H1 (cell line): ENCODE results near the gene SLC13A2. TPM values are rescaled to one million over a fixed set of nuclear protein-coding genes. Genes with fewer than 3 reads are reported as not detected.

Experiments used
- CTCF ChIA-PET: fragments of 300-600 bp; sonication (Branson Sonifier 250); formaldehyde crosslinking; loops from one replicate; lab custom pipeline; 2021; ENCODE audit not compliant: partially characterized antibody; lab: Charles Lee
- POLR2A ChIA-PET: fragments of 300-600 bp; sonication (Branson Sonifier 250); formaldehyde crosslinking; loops from one replicate; lab custom pipeline; 2021; ENCODE audit warnings: inconsistent platforms; ENCODE audit not compliant: partially characterized antibody; lab: Charles Lee
- DNase-seq, 2 experiments: peaks; one replicate each; pipeline versions ENCODE4 v3.0.0 to v3.0.0-alpha.2; 2010 to 2022; ENCODE audit warnings: low spot score in 2 of 2, low read depth in 1 of 2, mixed read lengths in 1 of 2
- FAIRE-seq: peaks from 2 replicates; lab custom pipeline; 2011; peaks lifted over from hg19 to GRCh38; lab: Jason Lieb, UNC
- H2AFZ ChIP-seq: 2 replicates; pipeline ENCODE4 v1.8.1; 2012; ENCODE audit warnings: low read length, inconsistent platforms
- H2AK5ac ChIP-seq: 2 replicates; pipeline ENCODE4 v1.6.1; 2013; ENCODE audit warnings: low read depth, low read length
- H2BK120ac ChIP-seq: replicated peaks from 2 replicates; pipeline ENCODE3; 2013; ENCODE audit warnings: low read depth, low read length, inconsistent platforms
- H2BK12ac ChIP-seq: 2 replicates; pipeline ENCODE4 v1.6.1; 2013; ENCODE audit warnings: low read depth, low read length
- H2BK15ac ChIP-seq: 2 replicates; pipeline ENCODE4 v1.6.1; 2013; ENCODE audit warnings: low read length
- H2BK20ac ChIP-seq: 2 replicates; pipeline ENCODE4 v1.6.1; 2013; ENCODE audit warnings: low read length
- H2BK5ac ChIP-seq: 2 replicates; pipeline ENCODE4 v1.6.1; 2013; ENCODE audit warnings: low read depth, low read length
- H3K14ac ChIP-seq: 2 replicates; pipeline ENCODE4 v1.6.1; 2013; ENCODE audit warnings: inconsistent platforms; ENCODE audit not compliant: insufficient read length
- H3K18ac ChIP-seq: 2 replicates; pipeline ENCODE4 v1.6.1; 2013; ENCODE audit warnings: low read length; ENCODE audit errors: extremely low read depth
- H3K23ac ChIP-seq: 2 replicates; pipeline ENCODE4 v1.6.1; 2013; ENCODE audit warnings: inconsistent platforms; ENCODE audit not compliant: insufficient read length
- H3K23me2 ChIP-seq: 2 replicates; pipeline ENCODE4 v1.6.1; 2013; ENCODE audit warnings: low read depth, low read length
- H3K27ac ChIP-seq: 2 replicates; pipeline ENCODE4 v1.6.1; 2011; ENCODE audit warnings: low read depth, low read length, inconsistent platforms
- H3K27me3 ChIP-seq, 4 experiments: replicated peaks in 1 of 4; 1 replicate in 1 of 4; 2 replicates in 3 of 4; pipeline versions ENCODE4 v1.6.1 to v1.8.1; 2011 to 2013; ENCODE audit warnings: low read length in 3 of 4, mild to moderate bottlenecking in 3 of 4, inconsistent platforms in 2 of 4, mixed read lengths in 2 of 4, moderate library complexity in 1 of 4; ENCODE audit not compliant: control insufficient read depth in 3 of 4, insufficient read depth in 3 of 4; ENCODE audit errors: extremely low read depth in 1 of 4
- H3K36me3 ChIP-seq, 4 experiments: 2 replicates each; pipeline versions ENCODE4 v1.6.1 to v1.8.1; 2011 to 2013; ENCODE audit warnings: mild to moderate bottlenecking in 4 of 4, low read length in 3 of 4, moderate library complexity in 2 of 4, control low read depth in 1 of 4, inconsistent platforms in 1 of 4; ENCODE audit not compliant: insufficient read depth in 4 of 4, control insufficient read depth in 2 of 4
- H3K4ac ChIP-seq: replicated peaks from 2 replicates; pipeline ENCODE3; 2013; ENCODE audit warnings: low read length, low read depth, mixed read lengths, inconsistent platforms; ENCODE audit not compliant: insufficient read length
- H3K4me1 ChIP-seq, 4 experiments: replicated peaks in 1 of 4; 1 replicate in 1 of 4; 2 replicates in 3 of 4; pipeline versions ENCODE4 v1.6.1 to v1.8.1; 2011 to 2013; ENCODE audit warnings: low read length in 3 of 4, inconsistent platforms in 2 of 4, mixed read lengths in 1 of 4; ENCODE audit not compliant: insufficient read depth in 4 of 4, control insufficient read depth in 3 of 4
- H3K4me2 ChIP-seq, 2 experiments: 2 replicates each; pipeline versions ENCODE4 v1.6.1 to v1.8.1; 2011 to 2013; ENCODE audit warnings: low read depth in 2 of 2, low read length in 2 of 2, control low read depth in 1 of 2, inconsistent platforms in 1 of 2, mild to moderate bottlenecking in 1 of 2; ENCODE audit not compliant: insufficient read depth in 1 of 2
- H3K4me3 ChIP-seq, 4 experiments: fragments of 200-600, 300-600 bp in 1 of 4; sonication (generic), shearing (Covaris generic), sonication (Bioruptor Twin) in 1 of 4; 2 replicates each; pipeline versions ENCODE4 v1.5.1 to v1.8.1; 2011 to 2016; ENCODE audit warnings: low read length in 4 of 4, low read depth in 3 of 4, control low read depth in 2 of 4, inconsistent platforms in 2 of 4, mild to moderate bottlenecking in 2 of 4, mixed read lengths in 1 of 4, moderate library complexity in 1 of 4; ENCODE audit not compliant: insufficient read depth in 2 of 4; ENCODE audit errors: extremely low read depth in 1 of 4
- H3K56ac ChIP-seq: replicated peaks from 2 replicates; pipeline ENCODE3; 2013; ENCODE audit warnings: low read depth, mild to moderate bottlenecking, mixed read lengths, low read length, inconsistent platforms; ENCODE audit not compliant: insufficient read length
- H3K79me1 ChIP-seq: 2 replicates; pipeline ENCODE4 v1.6.1; 2013; ENCODE audit warnings: low read depth, low read length, control low read depth
- H3K79me2 ChIP-seq, 2 experiments: 2 replicates each; pipeline versions ENCODE4 v1.6.1 to v1.8.1; 2012 to 2013; ENCODE audit warnings: low read length in 2 of 2, mild to moderate bottlenecking in 2 of 2, inconsistent platforms in 1 of 2; ENCODE audit not compliant: insufficient read depth in 2 of 2, control insufficient read depth in 1 of 2
- H3K9ac ChIP-seq, 4 experiments: replicated peaks in 1 of 4; 1 replicate in 1 of 4; 2 replicates in 3 of 4; pipeline versions ENCODE4 v1.6.1 to v1.8.1; 2011 to 2013; ENCODE audit warnings: low read depth in 3 of 4, low read length in 3 of 4, control low read depth in 2 of 4, mild to moderate bottlenecking in 2 of 4, moderate library complexity in 2 of 4, inconsistent platforms in 1 of 4; ENCODE audit errors: extremely low read depth in 1 of 4
- H3K9me3 ChIP-seq, 2 experiments: 2 replicates each; pipeline versions ENCODE4 v1.6.1 to v1.8.1; 2012 to 2013; ENCODE audit warnings: mild to moderate bottlenecking in 2 of 2, moderate library complexity in 2 of 2, control low read depth in 1 of 2, inconsistent platforms in 1 of 2, low read depth in 1 of 2, low read length in 1 of 2, mixed read lengths in 1 of 2; ENCODE audit not compliant: insufficient read depth in 2 of 2
- H4K20me1 ChIP-seq, 2 experiments: replicated peaks in 1 of 2; 2 replicates each; pipeline versions ENCODE3 to v1.8.1; 2011 to 2013; ENCODE audit warnings: inconsistent platforms in 2 of 2, low read length in 2 of 2, mild to moderate bottlenecking in 1 of 2; ENCODE audit not compliant: insufficient read depth in 2 of 2, control insufficient read depth in 1 of 2
- H4K5ac ChIP-seq: 2 replicates; pipeline ENCODE4 v1.6.1; 2013; ENCODE audit warnings: low read length, low read depth, mixed read lengths, inconsistent platforms; ENCODE audit not compliant: insufficient read length
- H4K8ac ChIP-seq: 2 replicates; pipeline ENCODE4 v1.8.0; 2013; ENCODE audit warnings: mild to moderate bottlenecking, moderate library complexity, low read length, inconsistent platforms; ENCODE audit not compliant: insufficient read depth; ENCODE audit errors: extremely low read depth
- H4K91ac ChIP-seq: replicated peaks from 2 replicates; pipeline ENCODE3; 2013; ENCODE audit warnings: low read length, mixed read lengths, inconsistent platforms; ENCODE audit not compliant: insufficient read length
- ASH2L ChIP-seq: fragments of 200-600, 300-600 bp; sonication (generic); IDR thresholded peaks from one replicate; pipeline ENCODE4 v1.7.1; 2017; ENCODE audit warnings: low read length
- EGR1 ChIP-seq: IDR thresholded peaks from 2 replicates; pipeline ENCODE4 v1.6.1; 2011; ENCODE audit warnings: low read depth, low read length, borderline replicate concordance
- SRF ChIP-seq: IDR thresholded peaks from 2 replicates; pipeline ENCODE4 v1.6.1; 2011; ENCODE audit warnings: mild to moderate bottlenecking, low read depth, low read length, moderate library complexity
- WGBS, 2 experiments: shearing (Covaris generic) in 1 of 2; methylation state at CpG; one replicate each; pipeline versions ENCODE4 v1.1.6 to v1.1.7; 2013 to 2015; ENCODE audit warnings: low lambda C conversion rate in 2 of 2, mixed read lengths in 2 of 2, inconsistent platforms in 1 of 2, low coverage in 1 of 2, missing lambda C conversion rate in 1 of 2; ENCODE audit not compliant: insufficient replicate concordance in 2 of 2, insufficient coverage in 1 of 2, insufficient read length in 1 of 2; ENCODE audit errors: extremely low coverage in 1 of 2, missing lambda C conversion rate in 1 of 2; 5-methylcytosine and 5-hydroxymethylcytosine counted together
- polyA plus RNA-seq, 7 experiments: library from polyadenylated mRNA; depleted of rRNA in 3 of 7; stranded (reverse) in 5 of 7; unstranded in 2 of 7; fragments of >200 nt in 5 of 7; fragments of 200-250 nt in 2 of 7; gene quantifications; 1 replicate in 5 of 7; 2 replicates in 1 of 7; 4 replicates in 1 of 7; pipeline versions ENCODE4 v1.2.1 to v1.2.3, GENCODE V29; 2011 to 2013; ENCODE audit warnings: missing spikeins in 2 of 7, mixed read lengths in 2 of 7
- total RNA-seq: library from RNA; stranded (reverse); fragmentation: NEBNext Ultra II Directional; extraction: Animal tissue kit (Norgen Biotek cat#: 25700); gene quantifications from 2 replicates; pipeline ENCODE4 v1.2.1, GENCODE V29; 2021

SLC13A2 gene
- total and polyA plus RNA-seq, 2 of the 8 experiments (the other 6 are each of a cell fraction or from before 2014, with no cell fraction given): not detected

DNA sequence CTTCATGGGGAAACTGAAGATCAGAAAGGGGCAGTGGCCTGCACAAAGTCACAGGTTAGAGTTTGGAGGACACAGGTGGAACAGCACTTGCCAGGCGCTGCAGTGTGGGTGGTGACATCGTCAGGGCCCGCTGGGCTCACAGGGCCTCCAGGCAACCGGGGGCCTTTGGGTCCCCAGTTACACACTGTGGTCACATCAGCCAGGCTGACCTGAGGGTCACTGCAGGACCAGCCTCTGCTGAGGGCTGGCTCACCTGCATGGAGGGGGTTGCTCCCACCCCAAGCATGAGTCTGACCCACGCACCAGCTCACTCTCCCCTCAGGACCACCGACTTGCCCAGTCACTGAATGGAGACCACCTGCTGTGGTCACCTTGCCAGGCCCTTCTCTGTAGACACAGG lies 49.7 kb downstream of the SLC13A2 start:
- Histone ChIP-seq H2BK15ac (no peak overlapping the region), H2BK120ac (no peak overlapping the region), H2BK12ac (no peak overlapping the region), H3K36me3 (no peaks in the 10 kb centered on the region), H2AFZ (no peak overlapping the region), H2BK5ac (no peak overlapping the region), H3K23me2 (no peaks in the 10 kb centered on the region), H3K56ac (no peak overlapping the region), H3K18ac (no peak overlapping the region), H3K4me3 (no peak overlapping the region), H4K20me1 (no peaks in the 10 kb centered on the region), H3K27ac (no peak overlapping the region), H4K8ac (0 out of 2 replicates have a peak overlapping the region, but pooled peaks have one; percentile 51), H3K4me1 (peaks cover 0 to 15% (median 4%) of the 10 kb centered on the region in 4 experiments; a peak in 3 of 7 replicates), H3K27me3 (no peaks in the 10 kb centered on the region), H4K91ac (no peak overlapping the region), H3K79me1 (no peaks in the 10 kb centered on the region), H2AK5ac (no peak overlapping the region), H3K9ac (no peak overlapping the region), H4K5ac (no peak overlapping the region), H3K79me2 (no peaks in the 10 kb centered on the region), H3K9me3 (no peaks in the 10 kb centered on the region), H2BK20ac (no peak overlapping the region), H3K4me2 (no peak overlapping the region), H3K4ac (no peak overlapping the region), H3K23ac (no peak overlapping the region), H3K14ac (no peak overlapping the region)
- ChIA-PET CTCF (interaction anchor here (4.9 to 5.0 kb wide), 2 partner anchors 17 to 26 kb away, joined by 27 to 35 read pairs; no protein-coding TSS in a partner anchor), POLR2A (interaction anchor here (0.6 to 1.5 kb wide), 2 partner anchors 20 to 73 kb away, joined by 3 to 5 read pairs; no protein-coding TSS in a partner anchor)
- TF ChIP-seq EGR1: no peak
- TF ChIP-seq ASH2L: no peak
- TF ChIP-seq SRF: no peak
- DNase-seq (no peak), FAIRE-seq (no peak)
- WGBS, 2 experiments: 100% methylated on average over 6 of the region's 6 CpGs; no CpG with 5 or more reads in 1 of the 2 experiments
